HG02852 (cell line): ENCODE measurements around the gene HHIPL1.

Experiments
- ATAC-seq: cut with Tn5 transposase; IDR thresholded peaks from one replicate; pipeline ENCODE4 v1.9.1; 2021; ENCODE audit warnings: mild to moderate bottlenecking, moderate library complexity; ENCODE audit not compliant: unreplicated experiment

Gene HHIPL1

DNA sequence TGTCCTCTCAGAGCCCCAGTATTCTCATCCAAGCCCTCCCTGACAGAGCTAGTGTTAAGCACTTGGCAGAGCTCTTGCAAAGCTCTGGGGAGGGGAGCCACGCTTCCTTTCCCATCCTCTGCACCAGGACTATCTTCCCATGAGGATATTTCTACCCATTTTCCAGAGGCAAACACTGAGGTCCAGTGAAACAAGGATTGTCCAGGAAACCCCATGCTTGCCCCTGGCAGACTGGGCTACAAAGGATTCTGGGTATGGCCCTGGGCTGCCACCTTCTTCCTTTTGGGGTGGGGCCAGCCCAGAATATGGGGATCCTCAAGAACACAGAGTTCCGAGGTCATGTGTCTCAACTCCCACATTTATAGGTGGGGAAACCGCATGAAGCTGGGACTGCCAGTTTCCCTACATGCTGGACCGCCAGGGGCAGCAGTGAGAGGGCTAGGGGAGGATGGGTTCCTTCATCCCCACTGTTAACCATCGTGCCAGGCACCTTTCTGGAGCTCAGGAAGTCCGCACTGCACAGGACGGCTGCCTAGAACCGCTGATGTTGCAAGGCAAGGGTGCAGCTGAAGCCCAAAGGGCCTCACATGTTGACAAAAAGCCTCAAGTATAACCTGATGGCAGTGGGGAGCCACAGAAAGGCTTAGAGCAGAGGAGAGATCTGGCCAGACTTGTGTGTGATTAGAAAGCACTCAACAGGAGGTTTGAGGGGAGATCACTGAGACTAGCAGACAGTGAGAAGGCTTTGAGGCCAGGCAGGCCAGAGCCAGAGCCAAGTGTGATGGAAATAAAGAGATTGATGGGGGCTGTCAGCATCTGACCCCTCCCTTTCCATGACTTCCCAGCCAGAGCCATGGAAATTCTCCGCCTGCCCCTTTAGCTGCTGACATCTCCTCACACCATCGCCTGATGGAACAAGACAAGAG, 35.4 kb upstream of the HHIPL1 start:
- ATAC-seq: no peak

DNA sequence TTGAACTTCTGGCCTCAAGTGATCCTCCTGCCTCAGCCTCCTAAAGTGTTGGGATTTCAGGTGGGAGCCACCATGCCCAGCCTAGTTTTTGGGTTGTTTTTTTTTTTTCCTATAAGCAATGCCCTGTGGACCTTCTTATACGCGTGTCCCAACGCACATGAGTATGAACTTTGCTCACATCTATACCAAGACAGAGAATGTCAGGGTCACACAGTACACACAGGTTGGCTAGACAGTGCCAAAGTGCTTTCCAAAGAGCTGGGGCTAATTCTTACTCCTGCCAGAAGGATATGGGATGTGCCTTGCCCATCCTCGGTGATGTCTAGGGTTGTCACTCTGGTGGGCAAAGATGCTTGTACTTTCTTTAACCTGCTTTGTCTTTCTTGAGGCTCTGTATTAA, 33.3 kb upstream of the HHIPL1 start:
- ATAC-seq: no peak

DNA sequence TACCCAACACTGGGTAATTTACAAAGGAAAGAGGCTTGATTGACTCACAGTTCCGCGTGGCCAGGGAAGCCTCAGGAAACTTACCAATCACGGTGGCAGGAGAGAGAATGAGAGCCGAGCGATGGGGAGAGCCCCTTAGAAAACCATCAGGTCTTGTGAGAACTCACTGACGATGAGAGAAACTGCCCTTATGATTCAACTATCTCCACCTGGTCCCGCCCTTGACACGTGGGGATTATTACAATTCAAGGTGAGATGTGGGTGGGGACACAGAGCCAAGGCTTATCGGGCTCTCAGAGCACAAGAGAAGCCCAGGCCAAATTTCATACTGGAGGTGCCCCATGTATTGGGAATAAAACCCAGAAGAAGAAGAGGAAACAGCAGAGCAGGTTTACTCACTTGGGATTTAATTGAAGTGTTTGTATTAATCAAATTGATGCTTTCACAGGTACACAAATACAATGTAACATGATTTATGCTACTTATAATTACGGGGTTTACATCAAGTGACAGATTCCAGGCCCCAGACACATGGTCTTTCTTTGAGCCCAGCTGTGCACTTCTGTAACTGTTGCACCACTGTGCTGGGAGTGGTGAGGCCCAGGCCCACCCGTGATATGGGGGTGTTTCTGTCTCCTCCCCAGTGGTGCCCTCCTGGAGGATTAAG, 32.7 kb upstream of the HHIPL1 start:
- no peak for ATAC-seq

DNA sequence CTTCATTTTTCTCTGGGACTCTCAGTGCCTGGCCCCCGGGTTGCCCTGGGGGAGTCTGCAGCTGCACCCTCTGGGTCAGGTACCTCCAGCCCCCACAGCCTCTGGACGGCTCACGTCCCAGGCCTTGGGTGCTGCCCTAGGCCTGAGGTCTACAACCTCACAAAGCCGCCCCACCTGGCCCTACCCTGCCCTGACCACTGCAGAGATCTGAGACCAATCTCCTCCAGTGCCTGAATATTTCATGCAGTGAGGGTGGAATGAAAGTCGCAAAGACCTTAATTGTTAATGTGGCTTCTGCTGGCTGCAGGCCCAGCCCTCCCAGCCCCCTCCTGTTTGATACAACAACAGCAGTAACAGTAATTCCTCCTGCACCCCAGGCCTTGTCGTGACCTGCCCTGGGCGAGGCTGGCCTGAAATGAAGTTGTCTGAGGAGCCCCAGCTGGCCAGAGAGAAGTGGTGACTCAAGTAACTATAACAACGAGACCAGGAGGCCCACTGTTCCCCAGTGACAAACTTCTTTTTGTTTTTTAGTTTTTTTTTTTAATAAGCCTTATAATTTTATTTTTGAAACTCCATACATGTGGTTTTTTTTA, 32.1 kb upstream of the HHIPL1 start:
- no peak for ATAC-seq

DNA sequence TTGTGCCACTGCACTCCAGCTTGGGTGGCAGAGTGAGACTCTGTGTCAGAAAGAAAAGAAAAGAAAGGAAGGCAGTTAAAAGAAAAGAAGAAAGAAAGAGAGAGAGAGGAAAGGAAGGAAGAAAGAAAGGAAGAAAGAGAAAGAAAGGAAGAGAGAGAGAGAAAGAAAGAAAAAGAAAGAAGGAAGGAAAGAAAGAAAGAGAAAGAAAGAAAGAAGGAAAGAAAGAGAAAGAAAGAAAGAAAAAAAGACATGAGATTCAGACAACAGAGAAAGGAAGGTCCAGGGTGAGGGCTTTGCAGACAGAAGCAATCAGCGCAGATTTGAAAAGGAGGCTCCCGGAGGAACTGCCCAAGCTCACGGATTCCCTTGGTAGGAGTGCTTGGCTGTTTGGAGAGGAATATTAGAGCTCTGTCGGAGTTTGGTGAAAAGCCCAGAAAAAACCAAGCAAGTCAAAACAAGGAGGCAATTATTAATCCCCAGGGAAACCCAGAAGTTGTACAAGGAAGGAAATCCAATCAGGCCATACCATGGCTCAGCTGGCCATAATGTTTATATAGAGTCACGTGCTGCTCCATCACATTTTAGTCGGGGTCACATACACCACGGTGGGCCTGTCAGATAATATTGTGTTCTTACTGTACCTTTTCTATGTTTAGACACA, 29.3 kb upstream of the HHIPL1 start:
- no peak for ATAC-seq

DNA sequence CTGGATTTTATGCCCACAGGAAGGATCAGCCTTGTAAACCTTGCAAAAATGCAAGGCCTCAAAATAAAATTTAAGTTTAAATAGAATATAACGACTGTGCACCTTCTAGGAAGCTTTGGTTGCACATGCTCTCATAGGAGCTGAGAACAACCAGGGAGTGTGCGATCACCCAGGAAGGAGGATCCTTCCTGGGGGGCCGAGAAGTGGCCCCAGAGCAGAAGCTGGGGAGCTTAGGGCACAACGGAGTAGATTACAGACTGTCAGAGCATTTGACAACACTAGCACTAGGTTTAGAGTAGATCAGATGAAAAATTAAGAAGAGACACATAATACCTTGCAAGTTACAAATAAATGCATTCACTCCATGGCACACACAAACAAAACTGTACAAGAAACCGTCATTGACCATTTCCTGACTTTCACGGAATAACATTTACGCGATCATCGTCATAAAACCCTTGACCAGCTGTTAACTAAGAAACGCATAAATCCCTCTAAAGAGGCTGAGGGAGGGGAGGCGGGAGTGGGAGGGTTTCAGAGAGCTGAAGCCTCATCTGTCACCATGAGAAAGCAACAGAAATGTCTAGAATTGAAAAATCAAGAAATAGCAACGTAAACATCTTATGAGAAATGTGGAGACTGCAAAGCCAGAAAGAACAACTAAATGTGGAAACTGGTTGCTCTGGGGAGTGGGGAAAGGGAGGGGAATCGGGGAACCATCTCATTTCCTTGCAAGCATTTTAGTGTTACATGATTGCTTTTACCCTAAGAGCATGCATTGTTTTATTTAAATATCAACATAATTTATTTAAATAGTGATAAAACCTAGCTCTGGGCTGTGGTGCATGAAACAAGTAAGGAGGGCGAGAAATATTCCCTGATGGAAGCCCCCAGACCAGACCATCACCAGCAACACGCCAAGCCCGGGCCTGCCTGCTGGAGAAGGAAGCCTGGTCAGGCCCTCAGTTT, 27.8 kb upstream of the HHIPL1 start:
- ATAC-seq: no peak

DNA sequence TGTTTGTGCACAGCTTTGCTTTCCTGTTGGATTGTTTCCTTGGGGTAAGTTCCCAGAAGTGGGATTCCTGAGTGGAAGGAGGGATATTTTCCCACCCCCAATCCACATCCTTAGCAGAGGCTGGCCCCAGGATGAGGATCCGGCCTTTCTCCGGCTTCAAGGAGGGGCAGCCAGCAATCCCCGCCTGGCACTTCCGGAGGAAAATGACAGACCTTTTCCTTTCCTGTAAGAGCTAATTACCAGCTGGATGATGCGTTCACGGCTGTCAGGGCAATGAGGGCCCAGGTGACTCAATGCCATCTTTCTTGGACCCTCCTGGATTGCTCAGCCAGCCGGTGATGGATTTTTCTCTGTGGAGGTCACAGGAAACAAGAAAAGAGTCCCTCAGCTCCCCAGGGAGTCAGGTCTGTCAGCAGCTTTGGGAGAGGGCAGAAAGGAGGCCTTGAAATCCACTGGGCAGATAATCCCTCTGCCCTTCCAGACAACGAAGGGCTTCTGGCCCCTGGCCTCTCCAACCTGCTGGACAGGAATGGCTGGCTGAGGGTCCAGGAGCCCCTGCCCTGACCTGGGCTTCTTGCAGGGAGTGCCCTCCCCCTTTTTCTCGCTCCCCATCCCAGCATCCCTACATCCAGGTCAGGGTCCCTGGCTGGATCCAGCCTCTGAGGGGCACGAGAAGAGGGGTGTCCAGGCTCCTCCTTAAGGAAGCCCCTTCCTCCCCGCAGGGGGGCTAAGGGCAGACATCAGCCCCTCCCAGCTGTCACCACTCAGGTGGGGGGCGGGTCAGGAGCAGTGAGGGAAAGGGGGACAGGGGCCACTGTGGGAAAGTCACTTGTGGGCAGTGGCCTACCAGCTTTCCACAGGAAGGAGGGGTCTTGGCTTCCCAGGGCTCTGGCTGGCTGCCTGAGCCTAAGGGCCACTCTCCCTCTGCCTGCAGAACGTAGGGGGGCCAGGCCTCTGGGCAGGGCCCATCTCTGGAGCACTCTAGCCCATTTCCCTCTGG, 24.8 kb upstream of the HHIPL1 start:
- no peak for ATAC-seq

DNA sequence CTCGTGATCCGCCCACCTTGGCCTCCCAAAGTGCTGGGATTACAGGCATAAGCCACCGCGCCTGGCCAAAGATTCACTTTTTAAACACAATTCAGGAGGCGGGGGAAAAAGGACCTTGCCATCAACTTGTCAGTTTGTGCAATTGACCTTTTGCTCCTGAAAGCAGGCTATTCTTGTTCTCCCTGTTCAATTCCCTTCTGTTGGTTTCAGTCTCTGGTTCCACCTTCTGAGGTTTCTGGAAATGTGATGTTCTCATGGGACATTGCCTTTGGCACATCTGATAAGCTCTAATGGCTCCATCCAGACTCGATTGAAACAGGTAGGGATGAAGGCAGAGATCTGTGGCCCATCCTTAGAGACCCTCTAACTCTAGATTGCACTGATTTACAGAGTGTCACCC, 23.0 kb upstream of the HHIPL1 start:
- no peak for ATAC-seq

DNA sequence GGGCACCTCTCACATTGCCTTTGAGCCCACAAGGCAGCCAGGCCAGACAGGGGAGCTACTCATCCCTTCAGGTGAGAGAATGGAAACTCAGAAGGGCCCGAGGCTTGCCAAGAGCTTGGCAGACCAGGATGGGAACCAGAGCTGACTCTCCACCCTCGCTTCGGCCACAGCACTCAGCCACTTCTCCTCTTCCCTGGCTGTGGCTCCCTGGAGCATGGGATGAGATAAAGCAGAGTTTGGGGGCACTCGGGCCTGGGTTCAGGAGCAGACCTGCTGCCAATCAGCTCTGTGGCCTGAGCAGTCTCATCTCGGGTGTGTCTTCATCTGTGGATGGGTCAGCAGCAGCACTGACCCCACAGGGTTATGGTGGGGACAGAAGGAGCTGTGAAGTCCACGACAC, 20.9 kb upstream of the HHIPL1 start:
- ATAC-seq: no peak

DNA sequence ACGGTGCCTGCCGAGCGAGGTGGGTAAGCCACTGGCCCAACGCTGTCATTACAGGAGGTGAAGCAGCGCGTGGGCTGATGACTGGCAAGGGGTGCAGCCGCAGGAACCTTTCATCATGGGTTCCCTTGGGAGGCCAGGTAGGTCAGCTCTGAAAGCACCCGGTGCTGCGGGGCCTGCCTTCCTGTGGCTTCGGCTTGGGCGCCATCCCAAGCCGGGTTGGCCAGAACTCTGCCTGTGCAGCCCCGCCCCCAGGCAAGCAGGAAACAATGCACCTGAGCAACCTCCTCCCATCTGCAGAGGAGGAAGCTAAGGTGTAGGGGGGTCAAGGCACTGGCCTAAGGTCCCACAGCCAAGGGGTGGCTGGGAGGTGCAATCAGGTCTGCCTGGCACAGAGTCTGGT, 20.0 kb upstream of the HHIPL1 start:
- no peak for ATAC-seq

DNA sequence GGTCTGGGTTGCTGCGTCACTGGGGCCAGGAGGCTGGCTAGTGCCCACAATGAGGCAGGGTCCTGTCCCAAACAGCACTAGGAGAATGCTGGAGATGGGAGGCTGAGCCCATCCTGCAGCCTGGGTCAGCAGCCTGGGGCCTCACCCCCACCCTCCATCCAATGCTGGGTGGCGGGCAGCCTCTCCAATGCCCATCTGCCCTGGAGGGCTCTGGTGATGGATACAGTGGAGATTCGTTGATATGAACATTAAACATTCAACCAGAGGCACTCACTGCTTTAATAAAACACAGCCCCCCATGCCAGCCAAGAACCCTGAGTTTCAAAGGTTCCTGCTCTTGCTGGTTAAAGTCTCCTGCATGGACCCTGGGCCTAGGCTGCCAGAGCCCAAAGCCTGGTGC, 19.5 kb upstream of the HHIPL1 start:
- ATAC-seq: no peak

DNA sequence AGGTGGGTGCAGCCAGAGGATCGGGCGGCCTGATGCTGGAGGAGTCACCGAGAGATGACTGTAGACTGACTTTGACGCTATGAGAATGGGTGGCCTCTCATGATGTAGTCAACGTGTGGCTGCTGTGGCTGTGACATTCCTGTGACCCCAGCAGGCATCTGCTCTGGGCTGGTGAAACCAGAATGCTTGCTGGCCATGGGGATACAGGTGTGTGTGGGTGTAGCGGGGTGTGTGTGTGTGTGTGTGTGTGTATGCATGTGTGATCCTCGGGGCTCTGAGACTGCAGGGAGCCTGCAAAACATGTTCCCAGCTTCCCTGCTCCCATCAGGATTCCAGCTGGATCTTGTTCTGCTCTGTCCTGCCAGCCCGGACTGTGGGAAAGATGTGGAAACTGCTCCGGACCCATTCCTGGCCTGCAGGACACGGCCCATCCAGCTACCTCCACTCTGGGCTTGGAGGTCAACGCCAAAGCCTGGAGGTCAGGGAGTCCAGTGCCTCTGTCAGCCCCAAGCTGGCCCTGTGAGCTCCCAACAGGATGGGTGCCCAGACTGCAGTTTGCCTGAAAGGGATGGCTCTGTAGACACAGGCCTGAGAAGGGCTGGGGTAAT, 18.8 kb upstream of the HHIPL1 start:
- ATAC-seq: no peak

DNA sequence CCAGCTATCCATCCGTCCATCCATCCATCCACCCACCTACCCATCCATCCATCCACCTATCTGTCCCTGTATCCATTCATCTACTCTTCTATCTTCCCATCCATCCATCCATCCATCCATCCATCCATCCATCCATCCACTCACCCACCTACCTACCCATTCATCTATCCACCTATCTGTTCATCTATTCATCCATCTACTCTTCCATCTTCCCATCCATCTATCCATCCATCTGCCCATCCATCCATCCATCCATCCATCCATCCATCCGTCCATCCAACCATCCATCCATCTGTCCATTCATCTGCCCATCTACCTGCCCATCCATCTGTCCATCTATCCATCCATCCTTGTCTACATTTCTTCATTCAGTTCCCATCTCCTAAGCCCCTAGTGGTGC, 17.8 kb upstream of the HHIPL1 start:
- no peak for ATAC-seq

DNA sequence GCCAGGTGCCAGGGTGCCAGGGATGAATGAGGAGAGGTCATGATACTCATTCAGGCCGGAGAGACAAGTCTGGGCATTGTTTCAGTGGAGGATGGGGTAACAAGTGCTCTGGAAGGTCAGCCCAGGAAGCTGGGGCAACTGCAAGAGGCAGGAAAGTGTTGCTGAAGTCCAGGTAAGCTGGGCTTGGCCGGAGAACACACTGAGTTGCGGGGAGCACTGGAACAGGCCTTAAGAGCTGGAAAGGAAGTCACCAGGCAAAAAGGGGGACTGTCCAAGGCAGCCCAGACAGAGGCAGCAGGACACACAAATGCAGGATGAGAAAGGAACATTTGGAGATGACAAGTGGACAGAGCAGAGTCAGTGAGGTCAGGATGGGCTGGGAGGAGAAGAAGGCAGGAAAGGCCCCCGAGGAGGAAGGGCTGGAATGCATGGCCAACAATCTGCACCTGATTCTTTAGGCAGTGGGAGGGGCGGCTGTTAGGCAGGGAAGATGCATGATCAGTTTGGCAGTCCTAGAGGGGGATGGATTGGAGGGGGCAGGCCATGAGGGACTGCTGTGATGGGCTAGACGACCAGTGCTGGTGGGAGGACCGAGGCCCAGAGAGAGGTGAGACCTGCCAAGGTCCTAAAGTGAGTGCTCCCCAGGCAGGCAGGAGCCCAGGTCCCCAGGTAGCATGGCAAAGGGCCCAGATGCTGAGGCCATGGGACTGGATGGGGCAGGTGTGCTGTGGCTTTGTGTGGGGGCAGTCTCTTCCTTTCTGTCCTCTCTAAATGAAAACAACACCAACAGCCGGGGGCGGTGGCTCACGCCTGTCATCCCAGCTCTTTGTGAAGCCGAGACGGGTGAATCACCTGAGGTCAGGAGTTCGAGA, 17.2 kb upstream of the HHIPL1 start:
- no peak for ATAC-seq

DNA sequence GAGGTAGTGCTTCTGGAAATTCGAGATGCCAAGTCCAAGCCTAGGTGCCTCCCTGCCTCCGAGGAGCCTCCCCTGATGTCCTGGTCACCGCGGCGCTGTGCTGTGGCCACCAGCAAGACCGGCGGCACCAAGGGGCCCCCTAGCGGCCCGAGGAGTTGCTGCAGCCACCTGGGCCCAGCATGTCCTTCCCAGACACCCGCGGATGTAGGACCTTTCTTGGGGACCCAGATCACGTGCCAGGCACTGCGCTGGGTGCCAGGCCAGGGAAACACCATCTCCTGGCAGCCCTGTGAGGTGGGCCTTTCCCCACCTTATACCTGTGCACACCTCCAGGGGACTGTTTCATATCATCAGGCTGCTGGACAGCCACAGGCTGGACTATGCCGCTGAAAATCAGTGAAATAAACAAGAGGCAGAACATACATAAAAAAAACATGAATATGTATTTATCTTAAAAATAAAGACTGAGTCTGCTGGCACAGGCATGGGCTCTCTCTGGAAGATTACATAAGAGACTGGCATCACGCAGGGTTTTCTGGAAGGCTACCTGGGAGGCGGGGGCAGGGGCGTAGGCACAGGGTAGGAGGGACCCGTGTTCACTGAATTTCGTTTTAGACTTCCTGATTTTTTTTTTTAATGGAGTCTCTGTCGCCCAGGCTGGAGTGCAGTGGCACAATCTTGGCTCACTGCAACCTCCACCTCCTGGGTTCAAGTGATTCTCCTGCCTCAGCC, 15.9 kb upstream of the HHIPL1 start:
- ATAC-seq: peak; percentile 73

DNA sequence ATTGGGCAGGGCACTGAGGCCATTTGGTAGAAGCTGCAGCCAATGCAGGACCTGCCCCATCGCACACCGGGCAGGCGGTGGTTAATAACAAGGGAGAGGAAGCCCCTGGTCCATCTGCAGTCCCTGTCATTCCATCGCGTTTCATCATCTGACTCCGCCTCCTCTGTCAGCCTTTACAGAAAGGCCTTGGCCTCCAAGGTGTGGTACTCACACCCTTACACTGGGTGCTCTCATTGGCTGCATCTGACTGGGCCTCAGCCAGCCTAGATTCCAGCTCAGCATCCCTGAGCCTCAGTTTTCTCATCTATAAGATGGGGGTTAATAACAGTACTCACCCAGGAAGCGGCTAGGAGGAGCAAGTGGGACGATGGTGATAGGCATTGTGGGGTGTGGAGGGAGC, 14.7 kb upstream of the HHIPL1 start:
- ATAC-seq: no peak

DNA sequence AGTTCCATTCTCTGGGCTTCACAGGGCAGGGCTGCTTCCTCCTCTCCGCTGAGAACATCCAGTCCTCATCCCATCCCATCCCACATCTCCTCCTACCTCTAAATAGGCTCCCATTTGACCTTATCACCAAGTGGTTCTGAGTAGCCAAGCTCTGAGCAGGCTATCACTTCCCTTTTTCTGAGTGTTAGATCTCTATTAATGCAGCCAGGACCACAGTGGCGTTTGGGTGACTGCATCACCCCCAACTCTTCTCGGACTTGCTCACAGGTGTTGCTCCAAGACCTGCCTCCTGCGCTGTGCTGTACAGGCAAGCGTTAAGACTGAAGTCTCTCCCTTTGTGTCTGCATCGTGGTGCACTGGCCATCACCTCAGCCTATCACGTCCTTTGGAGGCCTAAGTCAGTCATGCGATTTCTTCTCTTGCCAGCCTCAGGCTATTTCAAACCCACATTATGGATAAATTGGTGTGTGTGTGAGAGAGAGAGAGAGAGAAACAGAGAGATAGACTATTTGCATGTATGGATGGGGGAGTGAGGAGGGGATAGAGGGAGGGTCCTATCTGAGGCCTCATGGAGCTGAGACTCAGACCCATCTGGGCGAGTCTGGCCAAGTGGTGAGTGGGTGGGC, 12.4 kb upstream of the HHIPL1 start:
- ATAC-seq: no peak
